ENCODE data around the gene ZNF593OS. TPM values are rescaled to one million over a fixed set of nuclear protein-coding genes. Genes with fewer than 3 reads are reported as not detected.

The ZNF593OS gene
- total RNA-seq, 1 donor from 2014 or later: not detected

Other genes starting within 250 kb of the ZNF593OS start
- 9.8 TPM for gene PAFAH2, start 173.8 kb downstream of the ZNF593OS start, total RNA-seq
- gene EXTL1, start 150.1 kb downstream of the ZNF593OS start, total RNA-seq: 15.8 TPM
- gene SLC30A2, start 125.7 kb downstream of the ZNF593OS start, total RNA-seq: 6.4 TPM
- gene TRIM63, start 104.2 kb downstream of the ZNF593OS start, total RNA-seq: 207 TPM
- gene PDIK1L, start 60.0 kb downstream of the ZNF593OS start, total RNA-seq: 7.0 TPM
- 4.5 TPM for gene FAM110D, start 12.8 kb downstream of the ZNF593OS start, total RNA-seq
- gene C1orf232, start 2.9 kb downstream of the ZNF593OS start, total RNA-seq: not detected
- 11.6 TPM for gene ZNF593, start 1.9 kb downstream of the ZNF593OS start, total RNA-seq
- gene CNKSR1, start 5.7 kb upstream of the ZNF593OS start, total RNA-seq: 1.7 TPM
- not detected for gene CATSPER4, start 18.8 kb upstream of the ZNF593OS start, total RNA-seq
- 91.1 TPM for gene CEP85, start 62.4 kb upstream of the ZNF593OS start, total RNA-seq
- 34.7 TPM for gene SH3BGRL3, start 108.3 kb upstream of the ZNF593OS start, total RNA-seq
- gene UBXN11, start 134.8 kb upstream of the ZNF593OS start, total RNA-seq: 9.7 TPM
- 6.3 TPM for gene CD52, start 146.1 kb upstream of the ZNF593OS start, total RNA-seq
- gene CRYBG2, start 182.3 kb upstream of the ZNF593OS start, total RNA-seq: not detected
- gene ZNF683, start 200.9 kb upstream of the ZNF593OS start, total RNA-seq: not detected
- gene LIN28A, start 239.0 kb upstream of the ZNF593OS start, total RNA-seq: not detected